HepG2 (cell line): ENCODE data around the gene SNAP47. TPM values are rescaled to one million over a fixed set of nuclear protein-coding genes. Genes with fewer than 3 reads are reported as not detected.

ENCODE experiments used
- ATAC-seq: fragments of 200-7000 bp; cut with Tn5 transposase; 3 replicates; pipeline ENCODE4 v1.9.1; 2020; ENCODE audit warnings: mild to moderate bottlenecking, moderate library complexity
- BruUV-seq: library from RNA; stranded (reverse); fragments of 400-500 nt; replicated peaks from 2 replicates; lab custom pipeline; 2021; lab: Mats Ljungman, UMichigan
- CTCF ChIA-PET: fragments of 300-600 bp; formaldehyde crosslinking; extraction: SDS; loops from one replicate; lab custom pipeline; 2021; ENCODE audit warnings: low total read pairs, inconsistent platforms, low intra/inter-chr PET ratio; lab: Yijun Ruan, JAX
- POLR2A ChIA-PET: fragments of 350-600 bp; sonication (Branson Sonifier 250); formaldehyde crosslinking; loops from one replicate; lab custom pipeline; 2020; ENCODE audit warnings: antibody characterized with exemption, inconsistent platforms; lab: Yijun Ruan, JAX
- DNase-seq: peaks from one replicate; pipeline ENCODE4 v3.0.0-alpha.2; 2015; ENCODE audit warnings: low spot score
- FAIRE-seq: peaks from 3 replicates; lab custom pipeline; 2011; peaks lifted over from hg19 to GRCh38; lab: Jason Lieb, UNC
- H2AFZ ChIP-seq: one replicate; pipeline ENCODE4 v1.6.1; 2011; ENCODE audit warnings: low read length, inconsistent platforms
- H3K27ac ChIP-seq: fragments of 300-600 bp; 3 replicates; pipeline ENCODE4 v1.8.0; 2011; ENCODE audit warnings: mixed run types, mild to moderate bottlenecking, mixed read lengths, low read length, inconsistent platforms; ENCODE audit not compliant: insufficient read depth; ENCODE audit errors: extremely low read length
- H3K27me3 ChIP-seq, 2 experiments: fragments of 200-600 bp in 1 of 2; 2 replicates in 1 of 2; 3 replicates in 1 of 2; pipeline versions ENCODE4 v1.6.0 to v1.8.0; 2011; ENCODE audit warnings: low read length in 2 of 2, mild to moderate bottlenecking in 2 of 2, moderate library complexity in 2 of 2, inconsistent platforms in 1 of 2; ENCODE audit not compliant: insufficient read depth in 2 of 2, control insufficient read depth in 1 of 2
- H3K36me3 ChIP-seq, 2 experiments: fragments of 200-600 bp in 1 of 2; replicated peaks in 1 of 2; 2 replicates in 1 of 2; 3 replicates in 1 of 2; pipeline versions ENCODE4 v1.5.1 to v1.8.0; 2011; ENCODE audit warnings: low read length in 2 of 2, inconsistent platforms in 1 of 2; ENCODE audit not compliant: insufficient read depth in 2 of 2, control insufficient read depth in 1 of 2
- H3K4me1 ChIP-seq: 2 replicates; pipeline ENCODE4 v1.5.1; 2012; ENCODE audit warnings: low read length, inconsistent platforms; ENCODE audit not compliant: insufficient read depth
- H3K4me2 ChIP-seq: 2 replicates; pipeline ENCODE4 v1.6.0; 2011; ENCODE audit warnings: low read depth, low read length, inconsistent platforms
- H3K4me3 ChIP-seq, 3 experiments: fragments of 200-600 bp in 1 of 3; sonication (generic), shearing (Covaris generic) in 1 of 3; replicated peaks in 1 of 3; 2 replicates each; pipeline ENCODE4 v1.5.1; 2011 to 2016; ENCODE audit warnings: low read length in 3 of 3, inconsistent platforms in 2 of 3, low read depth in 2 of 3, mild to moderate bottlenecking in 2 of 3, control low read depth in 1 of 3, mixed read lengths in 1 of 3; ENCODE audit not compliant: insufficient read depth in 1 of 3
- H3K79me2 ChIP-seq: one replicate; pipeline ENCODE4 v1.6.1; 2011; ENCODE audit warnings: low read length, inconsistent platforms; ENCODE audit not compliant: insufficient read depth
- H3K9ac ChIP-seq: 2 replicates; pipeline ENCODE4 v1.6.0; 2011; ENCODE audit warnings: mild to moderate bottlenecking, low read depth, low read length, inconsistent platforms; ENCODE audit not compliant: insufficient read depth
- H3K9me3 ChIP-seq: 2 replicates; pipeline ENCODE4 v1.5.1; 2012; ENCODE audit warnings: mild to moderate bottlenecking, low read length
- H4K20me1 ChIP-seq: 2 replicates; pipeline ENCODE4 v1.6.0; 2011; ENCODE audit warnings: inconsistent platforms, mild to moderate bottlenecking, low read length, moderate library complexity; ENCODE audit not compliant: insufficient read depth
- FLYWCH1 ChIP-seq: sonication (generic); formaldehyde crosslinking; IDR thresholded peaks from 2 replicates; pipeline ENCODE4 v1.8.1; 2023; ENCODE audit warnings: mild to moderate bottlenecking, missing genetic modification reagents
- LCORL ChIP-seq, 2 experiments: fragments of 450-650 bp in 1 of 2; sonication (generic) in 1 of 2; formaldehyde crosslinking in 1 of 2; IDR thresholded peaks; 2 replicates each; pipeline versions ENCODE4 v1.5.0 to v1.6.1; 2017 to 2020; ENCODE audit warnings: antibody characterized with exemption in 1 of 2, missing genetic modification reagents in 1 of 2
- MYPOP ChIP-seq: sonication (generic); formaldehyde crosslinking; IDR thresholded peaks from 2 replicates; pipeline ENCODE4 v1.8.1; 2023; ENCODE audit warnings: mild to moderate bottlenecking, moderate library complexity, missing genetic modification reagents
- PBX2 ChIP-seq: IDR thresholded peaks from 2 replicates; pipeline ENCODE4 v1.6.1; 2016; ENCODE audit warnings: control low read depth
- POLR2AphosphoS2 ChIP-seq: IDR thresholded peaks from 2 replicates; pipeline ENCODE4 v1.6.1; 2011; ENCODE audit warnings: low read depth, low read length, improper control_type of control experiment
- RBM22 ChIP-seq: fragments of 200-400 bp; formaldehyde crosslinking; optimal IDR thresholded peaks from 2 replicates; pipeline ENCODE3; 2017; ENCODE audit warnings: mild to moderate bottlenecking, low read length, moderate library complexity
- SNAPC5 ChIP-seq: sonication (generic); formaldehyde crosslinking; IDR thresholded peaks from 2 replicates; pipeline ENCODE4 v1.8.1; 2023; ENCODE audit warnings: mild to moderate bottlenecking, missing genetic modification reagents, borderline replicate concordance
- ZBTB49 ChIP-seq: sonication (generic); formaldehyde crosslinking; IDR thresholded peaks from 2 replicates; pipeline ENCODE4 v1.4.0; 2020; ENCODE audit warnings: missing genetic modification reagents, borderline replicate concordance
- ZKSCAN8 ChIP-seq: IDR thresholded peaks from 2 replicates; pipeline ENCODE4 v1.6.1; 2016; ENCODE audit warnings: borderline replicate concordance, missing genetic modification reagents, missing compliant biosample characterization
- ZNF138 ChIP-seq: sonication (generic); formaldehyde crosslinking; IDR thresholded peaks from 2 replicates; pipeline ENCODE4 v1.5.0; 2020; ENCODE audit warnings: mild to moderate bottlenecking, low read depth, missing genetic modification reagents
- ZNF883 ChIP-seq: sonication (generic); formaldehyde crosslinking; IDR thresholded peaks from 2 replicates; pipeline ENCODE4 v1.5.1; 2020; ENCODE audit warnings: mild to moderate bottlenecking, missing genetic modification reagents; ENCODE audit errors: not compliant biosample characterization
- WGBS: methylation state at CpG from one replicate; pipeline ENCODE4 v1.1.6; 2017; ENCODE audit warnings: low lambda C conversion rate; 5-methylcytosine and 5-hydroxymethylcytosine counted together
- in situ Hi-C: cut with HindIII; loops from 2 replicates; pipeline ENCODE4 v1.10.0; 2017; ENCODE audit warnings: low pct_unique_long_range_greater_than_20kb; ENCODE audit not compliant: extremely low pct_ligation_motif_present
- intact Hi-C: fragments of 100-400 bp; cut with micrococcal nuclease; formaldehyde crosslinking; loops from one replicate; pipeline ENCODE4 v1.10.0; 2022; ENCODE audit not compliant: unreplicated experiment
- polyA plus RNA-seq, 8 experiments: library from polyadenylated mRNA; depleted of rRNA in 3 of 8; stranded (reverse) in 7 of 8; unstranded in 1 of 8; fragments of >200 nt; fragmentation: Illumina TruSeq in 4 of 8; extraction: Trizol in 4 of 8; gene quantifications; 2 replicates each; pipeline versions ENCODE4 v1.2.1 to v1.2.3, GENCODE V29; 2011 to 2016; ENCODE audit warnings: low read depth in 4 of 8, missing spikeins in 1 of 8, mixed read lengths in 1 of 8; ENCODE audit not compliant: insufficient read depth in 1 of 8
- total RNA-seq, 5 experiments: library from RNA; depleted of rRNA; stranded (reverse); fragments of >200 nt; fragmentation: Illumina TruSeq; extraction: Trizol; gene quantifications; 2 replicates each; pipeline ENCODE4 v1.2.3, GENCODE V29; 2016; ENCODE audit warnings: low read depth in 1 of 5

SNAP47 gene
- total and polyA plus RNA-seq, 2 of the 13 experiments (the other 11 are each of a cell fraction or from before 2014, with no cell fraction given): 13.6 to 25.1 TPM

- ChIA-PET POLR2A (no interaction called here), CTCF (no interaction called here)
- FAIRE-seq (no peak), DNase-seq (no peak), ATAC-seq (no peak)
- Histone ChIP-seq H3K9me3 (no peaks in the 10 kb centered on the region), H3K4me2 (no peak overlapping the region), H3K36me3 (no peaks in the 10 kb centered on the region), H3K9ac (no peak overlapping the region), H3K4me1 (no peaks in the 10 kb centered on the region), H4K20me1 (no peaks in the 10 kb centered on the region), H3K4me3 (no peak overlapping the region), H3K79me2 (no peaks in the 10 kb centered on the region), H2AFZ (no peak overlapping the region), H3K27me3 (peaks cover 9 to 38% of the 10 kb centered on the region in 2 experiments; a peak in 4 of 5 replicates), H3K27ac (no peak overlapping the region)
- whole genome bisulfite sequencing: 3% methylated on average over 3 of the region's 3 CpGs
- TF ChIP-seq ZKSCAN8 (CRISPR knock-in tag) (no peak), PBX2 (CRISPR knock-in tag) (no peak), FLYWCH1 (no peak), SNAPC5 (CRISPR knock-in tag) (no peak), ZNF883 (CRISPR knock-in tag) (no peak), LCORL (IDR thresholded peaks at IDR 0.05) (no peak), LCORL (CRISPR knock-in tag; IDR thresholded peaks at IDR 0.05) (no peak), MYPOP (CRISPR knock-in tag) (no peak), ZNF138 (no peak), POLR2AphosphoS2 (no peak), RBM22 (no peak), ZBTB49 (CRISPR knock-in tag) (no peak)
- BruUV-seq: no TSS peak
- intact Hi-C loops (no loop called here), in situ Hi-C loops (no loop called here)
Observed at GRCh38 chr1:227797625-227798024, 62.4 kb downstream of the SNAP47 start.
